ENCODE data around the gene COL27A1.

- TF ChIP-seq CTCF (IDR thresholded peaks at IDR 0.05): no peak
- TF ChIP-seq POLR2A (IDR thresholded peaks at IDR 0.05): no peak
Measured at GRCh38 chr9:114221706-114222465, 66.5 kb downstream of the COL27A1 start.

Data from adrenal gland (tissue), 5 donors.